GM12875 (cell line): Measurements from ENCODE around the gene SUGCT.

Experiments used
- H3K4me3 ChIP-seq: one replicate; pipeline ENCODE4 v1.5.1; 2011; ENCODE audit warnings: low read depth, low read length, control low read depth
- CTCF ChIP-seq: IDR thresholded peaks from 2 replicates; pipeline ENCODE4 v1.5.1; 2011; ENCODE audit warnings: low read depth, mild to moderate bottlenecking, control low read depth, inconsistent platforms, low read length, moderate library complexity, borderline replicate concordance; ENCODE audit not compliant: insufficient read depth

The SUGCT gene

GRCh38 chr7:40498924-40499510 lies 364.2 kb downstream of the SUGCT start:
- TF ChIP-seq CTCF, result no peak
- no peak overlapping the region for H3K4me3 ChIP-seq

GRCh38 chr7:40499718-40500117 lies 364.9 kb downstream of the SUGCT start:
- TF ChIP-seq CTCF, result no peak
- no peak overlapping the region for H3K4me3 ChIP-seq

GRCh38 chr7:40500219-40500618 lies 365.4 kb downstream of the SUGCT start:
- no peak overlapping the region for H3K4me3 ChIP-seq
- TF ChIP-seq CTCF, result no peak

GRCh38 chr7:40502359-40502758 lies 367.6 kb downstream of the SUGCT start:
- TF ChIP-seq CTCF, result no peak
- H3K4me3 ChIP-seq, result no peak overlapping the region

GRCh38 chr7:40506158-40506557 lies 371.4 kb downstream of the SUGCT start:
- TF ChIP-seq CTCF, result no peak
- no peak overlapping the region for H3K4me3 ChIP-seq

- TF ChIP-seq CTCF, result peak; percentile 29; the same call in 1 of the 2 replicates
- H3K4me3 ChIP-seq, result no peak overlapping the region
These were observed 372.4 kb downstream of the SUGCT start for GRCh38 chr7:40507166-40507565.

- H3K4me3 ChIP-seq, result no peak overlapping the region
- TF ChIP-seq CTCF, result no peak
These were observed 374.6 kb downstream of the SUGCT start for GRCh38 chr7:40509287-40509996.
